HG02623 (cell line): ENCODE data around the gene PRR7.

Experiments used
- ATAC-seq: cut with Tn5 transposase; IDR thresholded peaks from one replicate; pipeline ENCODE4 v1.9.1; 2021; ENCODE audit warnings: moderate library complexity; ENCODE audit not compliant: unreplicated experiment

Gene PRR7

DNA sequence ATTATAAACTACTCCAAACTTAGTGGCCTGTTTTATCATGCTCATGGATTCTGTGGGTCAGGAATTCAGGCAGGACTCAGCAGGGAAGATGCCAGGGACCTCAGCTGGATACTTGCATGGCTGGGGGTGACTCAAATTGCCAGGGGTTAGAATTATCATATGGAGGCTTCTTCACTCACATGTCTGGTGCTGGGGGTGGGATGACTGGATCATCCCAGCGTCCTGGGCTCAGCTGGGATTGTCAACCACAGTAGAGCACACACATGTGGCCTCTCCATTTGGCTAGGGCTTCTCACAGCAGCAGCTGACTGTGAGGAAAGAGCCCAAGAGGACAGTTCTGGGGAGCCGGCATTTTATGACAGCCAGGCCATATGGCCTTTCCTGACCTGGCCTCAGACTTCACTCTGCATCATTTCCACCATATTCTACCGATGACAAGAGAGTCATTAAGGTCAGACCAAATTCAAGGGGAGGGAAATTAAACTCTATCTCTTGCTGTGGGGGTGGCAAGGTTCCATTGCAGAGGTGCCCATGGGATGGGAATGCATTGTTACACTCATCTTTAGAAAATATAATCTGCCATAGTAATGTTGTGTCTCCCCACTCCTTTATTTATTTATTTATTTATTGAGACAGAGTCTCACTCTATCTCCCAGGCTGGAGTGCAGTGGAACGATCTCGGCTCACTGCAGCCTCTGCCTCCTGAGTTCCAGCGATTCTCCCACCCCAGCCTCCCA, 25.4 kb upstream of the PRR7 start:
- no peak for ATAC-seq

DNA sequence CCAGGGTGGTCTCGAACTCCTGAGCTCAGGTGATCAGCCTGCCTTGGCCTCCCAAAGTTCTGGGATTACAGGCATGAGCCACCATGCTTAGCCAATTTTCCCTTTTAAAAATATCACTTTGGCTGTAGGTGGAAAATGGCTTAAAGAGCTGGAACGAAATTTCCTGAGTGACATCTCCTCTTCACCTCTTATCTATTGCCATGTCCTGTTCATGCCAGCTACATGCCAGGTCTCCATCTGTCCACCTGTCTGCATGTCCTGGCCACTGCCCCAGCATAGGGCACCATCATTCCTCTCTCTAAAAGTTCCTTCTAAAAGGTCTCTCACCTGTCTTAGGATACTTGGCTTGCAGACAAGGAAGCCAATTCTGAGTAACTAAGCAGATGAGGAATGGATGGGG, 22.9 kb upstream of the PRR7 start:
- ATAC-seq: no peak

DNA sequence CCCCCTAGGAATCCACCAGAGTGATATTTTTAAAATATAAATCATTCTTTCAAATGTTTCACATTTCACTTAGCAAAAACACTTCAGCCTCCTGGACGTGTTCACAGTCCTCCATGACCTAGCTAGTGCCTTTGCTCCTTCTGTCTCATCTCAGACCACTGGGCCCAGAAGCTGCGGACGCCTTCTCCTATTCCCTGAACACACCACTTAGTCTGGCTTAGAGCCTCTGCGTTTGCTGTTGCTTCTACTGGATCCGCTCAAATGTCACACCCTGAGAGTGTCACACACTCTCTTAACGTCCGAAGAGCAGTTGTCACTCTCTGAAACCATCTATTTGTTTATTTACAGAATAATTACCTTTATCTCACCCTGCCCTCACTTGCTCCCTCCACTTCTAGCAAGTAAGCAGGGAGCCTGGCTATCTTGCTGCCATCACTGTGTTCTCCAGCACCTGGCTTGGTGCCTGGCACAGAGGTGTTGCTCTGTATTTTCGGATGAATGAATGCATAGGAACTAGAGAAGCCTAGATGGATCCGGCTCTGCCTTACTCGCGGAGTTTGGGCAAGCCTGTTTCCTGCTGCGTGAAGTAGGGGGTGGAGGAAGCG, 21.3 kb upstream of the PRR7 start:
- ATAC-seq: no peak

DNA sequence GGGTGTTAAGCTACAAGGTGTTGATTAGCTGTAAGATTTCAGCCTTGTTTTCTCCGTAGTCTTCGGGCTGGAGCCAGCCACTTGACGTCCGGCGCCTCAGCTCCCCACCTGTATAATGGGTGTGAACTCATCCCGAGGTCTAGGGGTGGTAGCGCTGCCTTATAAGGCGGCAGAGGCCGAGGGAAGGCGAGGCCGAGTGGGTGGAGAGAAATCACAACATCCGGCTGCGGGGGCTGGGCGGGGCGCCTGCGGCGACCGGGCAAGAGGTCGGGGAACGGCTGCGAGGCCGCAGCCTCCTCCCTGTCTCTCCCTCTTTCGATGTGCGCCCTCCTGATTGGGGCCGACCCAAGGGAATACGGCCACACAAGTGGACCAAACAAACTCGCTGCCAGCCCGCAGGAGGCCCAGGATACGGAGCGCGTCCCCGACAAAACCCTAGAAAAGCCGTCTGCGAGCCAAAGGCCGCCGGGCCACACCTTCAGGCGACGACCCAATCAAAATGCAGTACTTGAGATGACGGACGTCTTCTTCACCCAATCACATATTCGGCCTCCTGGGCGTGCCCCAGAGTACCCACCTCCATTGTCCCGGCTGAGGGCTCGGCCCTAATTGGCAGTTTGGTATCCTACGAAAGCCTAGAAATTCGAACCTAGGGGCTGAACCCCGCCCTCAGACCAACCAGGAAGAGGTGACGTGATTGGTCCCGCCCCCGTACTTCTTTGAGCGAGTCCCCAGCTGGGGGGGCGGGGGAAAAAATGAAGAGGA, 20.6 kb upstream of the PRR7 start:
- peak; percentile 73 for ATAC-seq

DNA sequence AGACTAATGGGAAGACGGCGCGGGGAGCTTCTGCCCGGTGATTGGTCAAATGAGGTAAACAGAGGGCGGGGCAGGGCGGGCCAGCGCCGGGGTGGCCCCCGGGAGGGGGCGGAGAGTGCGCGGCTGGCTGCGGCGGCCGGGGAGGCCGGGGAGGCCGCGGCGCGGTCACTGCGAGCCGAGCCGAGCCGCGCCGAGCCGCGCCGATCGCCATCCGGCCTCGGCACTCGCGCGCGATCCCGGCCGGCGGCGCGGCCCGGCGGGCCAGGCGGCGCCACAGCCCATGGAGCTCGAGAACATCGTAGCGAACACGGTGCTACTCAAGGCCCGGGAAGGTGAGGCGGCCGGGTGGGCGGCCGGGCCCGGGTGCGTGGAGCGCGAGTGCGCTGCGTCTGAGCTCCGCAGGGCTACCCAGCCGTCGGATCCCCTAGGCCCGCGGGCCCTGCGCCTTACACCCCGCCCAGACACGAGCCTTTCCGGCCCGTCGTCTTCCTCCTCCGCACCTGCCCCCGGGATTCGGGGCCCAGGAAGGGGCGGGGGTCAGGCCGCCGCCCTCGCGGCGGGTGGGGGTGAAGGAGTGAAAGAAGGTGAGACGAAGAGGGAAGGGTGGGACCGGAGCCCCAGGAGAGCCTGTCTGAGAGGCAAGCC, 19.9 kb upstream of the PRR7 start, which contains the start of gene GRK6:
Gene GRK6, plus strand, starts transcription at position 111 of the 645 bp plus-strand sequence. Its CDS starts 170 bp downstream, at position 281.
- peak; percentile 4 for ATAC-seq

DNA sequence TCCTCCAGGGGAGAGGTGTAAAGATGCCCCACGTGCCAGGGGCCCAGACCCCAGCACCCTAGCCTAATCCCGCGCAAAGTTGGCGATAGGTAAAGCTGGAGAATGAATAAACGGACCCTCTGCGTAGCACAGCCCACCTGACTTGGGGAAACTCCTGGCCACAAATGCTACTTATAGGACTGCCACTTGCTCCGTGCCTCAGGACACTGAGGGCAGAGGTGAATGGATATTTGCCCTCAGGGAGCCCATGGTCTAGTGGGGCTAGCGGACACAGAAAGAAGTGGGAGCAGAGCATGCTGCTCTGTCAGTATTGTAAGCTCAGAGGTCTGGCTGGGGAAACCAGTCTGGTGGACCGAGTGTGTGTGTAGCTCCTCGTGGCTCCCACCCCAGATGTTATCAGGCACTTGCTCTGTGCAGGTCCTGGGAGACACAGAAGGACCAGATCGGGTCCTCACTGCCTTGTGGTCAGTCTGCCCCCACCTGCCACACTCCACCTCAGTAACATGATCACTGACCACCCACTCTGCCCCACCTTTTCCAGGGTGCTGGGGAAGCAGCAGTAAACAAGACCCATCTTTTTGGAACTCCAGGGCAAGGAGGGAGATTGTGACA, 19.3 kb upstream of the PRR7 start:
- ATAC-seq: no peak

DNA sequence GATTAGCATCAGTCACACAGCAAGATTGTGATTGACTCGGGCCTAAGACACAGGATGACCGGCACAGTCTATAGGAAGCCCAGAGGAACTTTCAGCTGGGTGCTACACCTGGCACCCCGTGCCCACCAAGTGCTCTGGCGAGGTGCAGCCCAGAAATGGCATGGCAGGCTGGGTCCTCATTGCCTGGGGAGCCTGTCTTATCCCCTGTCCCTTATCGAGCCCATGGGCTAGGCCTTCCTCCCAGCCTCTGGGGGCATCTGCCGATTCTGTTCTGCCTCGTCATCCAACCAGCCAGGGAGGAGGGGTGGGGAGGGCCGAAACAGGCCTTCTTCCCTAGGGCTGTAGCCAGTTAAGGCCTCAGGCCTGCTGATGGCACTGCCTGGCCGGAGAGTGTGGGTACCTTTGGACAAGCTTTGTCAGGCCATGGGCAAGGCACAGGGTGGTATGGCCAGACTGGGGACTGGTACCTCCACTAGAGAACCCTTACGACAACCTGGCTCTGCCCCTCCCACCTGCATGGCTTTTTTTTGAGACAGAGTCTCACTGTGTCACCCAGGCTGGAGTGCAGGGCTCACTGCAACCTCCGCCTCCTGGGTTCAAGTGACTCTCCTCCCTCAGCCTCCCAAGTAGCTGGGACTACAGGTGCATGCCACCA, 18.6 kb upstream of the PRR7 start:
- no peak for ATAC-seq

DNA sequence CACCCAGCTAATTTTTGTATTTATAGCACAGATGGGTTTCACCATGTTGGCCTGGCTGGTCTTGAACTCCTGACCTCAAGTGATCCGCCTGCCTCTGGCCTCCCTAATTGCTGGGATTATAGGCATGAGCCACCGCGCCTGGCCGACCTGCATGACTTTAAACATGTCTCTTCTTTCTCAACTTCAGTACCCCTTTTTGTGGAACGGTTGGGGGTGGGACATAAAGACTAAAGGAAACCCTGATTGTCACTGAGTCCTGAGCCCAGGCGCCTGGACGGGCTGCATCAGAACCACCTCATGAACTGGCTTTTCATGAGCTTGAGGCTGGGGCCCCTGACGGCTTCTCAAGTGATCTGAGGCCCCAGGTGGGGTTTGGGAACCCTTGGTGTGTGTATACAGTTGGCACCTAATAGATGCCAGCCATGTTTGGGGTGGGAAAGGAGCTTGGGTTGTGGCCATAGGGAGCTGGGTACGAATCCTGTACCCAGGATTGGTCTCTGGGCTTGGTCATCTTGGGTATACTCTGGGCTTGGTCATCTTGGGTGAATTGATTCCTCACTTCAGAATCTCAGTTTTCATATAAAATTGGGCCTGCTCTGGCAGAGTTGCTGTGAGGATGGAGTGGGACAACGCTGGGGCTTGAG, 17.9 kb upstream of the PRR7 start:
- ATAC-seq: no peak

DNA sequence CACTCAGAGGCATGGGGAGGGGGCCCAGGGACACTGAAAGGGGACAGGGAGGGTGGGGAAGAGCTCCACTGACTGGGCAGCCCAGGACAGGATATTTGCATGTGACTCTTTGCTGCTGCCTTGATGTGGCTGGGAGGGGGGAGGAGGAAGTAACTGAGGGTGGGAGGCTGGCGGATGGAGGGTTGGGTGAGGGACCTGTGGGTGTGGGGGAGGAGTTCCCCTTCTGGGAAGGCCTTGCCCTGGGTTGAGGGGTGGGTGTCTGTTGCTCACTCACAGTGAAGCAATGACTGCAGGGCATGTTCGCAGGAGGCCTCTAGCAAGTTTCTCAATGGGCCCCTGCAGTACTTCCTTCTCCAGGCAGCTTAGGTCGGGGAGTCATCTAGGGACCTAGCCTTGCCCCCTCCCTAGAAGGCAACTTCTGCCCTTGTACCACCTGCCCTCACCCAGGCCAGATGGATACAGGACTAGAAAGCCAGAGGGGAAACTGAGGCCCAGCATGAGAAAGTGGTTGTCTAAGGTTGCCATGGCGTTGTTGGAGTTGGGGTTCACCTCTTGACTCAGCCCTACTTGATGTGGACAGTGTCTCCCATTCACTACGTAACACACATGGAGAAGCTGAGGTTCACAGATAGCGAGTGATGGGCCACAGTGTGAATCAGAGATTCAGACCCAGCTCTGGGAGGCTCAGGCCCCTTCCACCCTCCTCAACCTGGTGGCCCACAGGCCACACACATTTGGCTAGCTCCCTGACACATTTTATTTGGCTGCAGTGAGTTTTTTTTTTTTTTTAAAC, 17.2 kb upstream of the PRR7 start:
- no peak for ATAC-seq

DNA sequence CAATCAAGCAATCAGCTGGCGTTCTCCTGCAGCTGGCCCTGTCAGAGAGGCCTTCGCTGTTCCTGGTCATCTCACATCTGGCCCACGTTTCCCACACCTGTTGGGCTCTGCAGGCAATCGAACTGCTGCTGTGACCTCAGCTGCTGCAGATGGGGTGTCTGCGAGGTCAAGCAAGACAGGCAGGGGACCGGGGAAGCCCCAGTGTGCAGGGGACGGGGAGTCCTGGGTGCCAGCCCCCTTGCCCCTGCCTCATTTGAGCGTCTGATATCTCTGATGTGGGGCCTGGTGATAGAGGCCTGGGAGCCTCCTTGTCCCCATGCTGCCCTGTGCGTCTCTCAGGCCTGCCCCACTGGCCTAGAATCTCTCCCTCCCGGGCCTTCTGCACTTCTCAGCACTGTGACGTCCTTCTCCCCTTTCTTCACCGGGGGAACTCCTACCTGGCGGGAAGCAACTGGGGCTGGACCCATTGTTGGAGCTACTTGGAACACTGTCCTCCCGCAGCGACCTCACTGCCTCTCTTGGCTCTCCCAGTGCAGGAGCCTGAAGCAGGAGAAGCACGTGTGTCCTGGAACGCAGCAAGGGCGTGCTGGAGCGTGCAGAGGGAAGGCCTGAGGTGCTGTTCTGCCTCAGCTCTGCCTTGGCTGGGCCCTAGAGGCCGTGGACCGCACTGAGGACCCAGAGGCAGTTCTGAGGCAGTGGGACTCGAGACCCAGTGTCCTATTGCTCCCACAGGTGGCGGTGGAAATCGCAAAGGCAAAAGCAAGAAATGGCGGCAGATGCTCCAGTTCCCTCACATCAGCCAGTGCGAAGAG, 16.3 kb upstream of the PRR7 start:
- ATAC-seq: no peak

DNA sequence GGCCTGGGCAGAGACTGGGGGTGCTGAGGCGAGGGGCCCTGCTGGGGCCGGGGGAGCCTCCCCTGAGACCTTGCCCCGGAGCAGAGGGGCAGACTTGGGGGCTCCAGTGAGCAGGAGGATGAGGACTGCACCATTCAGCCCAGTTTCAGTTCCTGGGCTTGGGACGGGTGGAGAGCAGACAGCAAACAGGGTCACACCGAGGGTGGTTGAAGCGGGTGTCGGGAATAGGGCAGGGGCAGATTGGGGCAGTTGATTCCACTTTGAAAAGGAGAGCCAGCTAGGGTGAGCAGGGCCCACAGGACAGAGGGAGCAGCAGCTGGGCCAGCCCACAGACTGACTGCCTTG, 15.7 kb upstream of the PRR7 start:
- ATAC-seq: no peak

DNA sequence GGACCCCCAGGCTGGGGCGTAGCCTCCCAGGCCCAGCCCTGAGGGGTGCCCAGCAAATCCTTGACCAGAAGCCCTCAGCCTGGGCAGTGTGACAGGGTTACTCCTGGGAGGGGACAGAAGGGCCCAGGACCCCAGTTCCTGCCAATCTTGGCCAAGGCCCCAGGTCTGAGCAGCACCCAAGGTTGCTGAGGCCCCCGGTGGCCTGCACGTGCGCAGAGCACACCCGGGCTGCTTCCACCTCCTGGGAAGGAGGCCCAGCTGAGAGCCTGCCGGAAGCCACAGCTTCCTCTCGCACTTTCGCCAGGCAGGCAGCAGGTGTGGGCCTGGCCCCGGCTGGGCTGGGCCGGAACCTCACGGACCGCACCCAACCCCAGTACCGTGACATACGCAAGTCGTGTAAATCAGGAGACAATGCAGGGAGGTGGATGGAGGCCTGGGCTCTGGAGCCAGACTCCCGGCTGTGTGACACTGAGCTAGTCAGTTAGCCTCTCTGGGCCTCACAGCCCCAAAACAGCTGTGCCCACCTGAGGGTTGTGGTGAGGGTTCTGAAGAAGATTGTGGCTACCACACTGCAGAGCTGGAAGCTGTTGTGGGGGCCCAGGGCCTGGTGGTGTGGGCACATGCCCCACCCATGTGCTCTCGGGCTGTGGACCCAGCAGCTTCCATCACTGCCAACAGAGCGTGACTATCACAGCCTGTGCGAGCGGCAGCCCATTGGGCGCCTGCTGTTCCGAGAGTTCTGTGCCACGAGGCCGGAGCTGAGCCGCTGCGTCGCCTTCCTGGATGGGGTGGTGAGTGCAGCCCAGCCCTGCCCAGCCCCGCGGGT, 15.1 kb upstream of the PRR7 start:
- ATAC-seq: peak; percentile 36

DNA sequence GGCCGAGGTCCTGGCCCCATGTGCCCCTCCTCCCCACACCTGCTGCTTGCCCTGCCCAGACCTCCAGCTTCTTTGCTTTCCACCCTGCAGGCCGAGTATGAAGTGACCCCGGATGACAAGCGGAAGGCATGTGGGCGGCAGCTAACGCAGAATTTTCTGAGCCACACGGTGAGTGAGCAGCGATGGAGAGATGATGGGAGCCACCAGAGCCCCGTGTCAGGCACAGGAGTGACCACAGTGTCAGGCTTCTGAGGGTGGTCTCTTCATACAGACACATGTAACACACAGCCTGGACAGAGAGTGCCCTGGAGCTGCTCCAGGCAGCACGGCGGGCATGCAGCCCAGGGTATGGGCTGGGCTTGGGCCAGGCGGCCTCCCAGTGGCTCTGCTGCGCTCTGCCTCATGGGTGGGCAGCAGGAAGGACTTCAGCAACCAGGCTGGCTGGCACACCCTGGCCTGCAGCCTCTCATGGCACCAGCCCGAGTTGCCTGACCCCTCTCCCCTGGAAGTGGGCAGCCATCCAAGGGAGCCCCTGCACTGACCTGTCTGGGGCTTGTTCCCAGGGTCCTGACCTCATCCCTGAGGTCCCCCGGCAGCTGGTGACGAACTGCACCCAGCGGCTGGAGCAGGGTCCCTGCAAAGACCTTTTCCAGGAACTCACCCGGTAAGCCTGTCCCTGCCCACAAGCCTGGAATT, 14.3 kb upstream of the PRR7 start:
- ATAC-seq: no peak

DNA sequence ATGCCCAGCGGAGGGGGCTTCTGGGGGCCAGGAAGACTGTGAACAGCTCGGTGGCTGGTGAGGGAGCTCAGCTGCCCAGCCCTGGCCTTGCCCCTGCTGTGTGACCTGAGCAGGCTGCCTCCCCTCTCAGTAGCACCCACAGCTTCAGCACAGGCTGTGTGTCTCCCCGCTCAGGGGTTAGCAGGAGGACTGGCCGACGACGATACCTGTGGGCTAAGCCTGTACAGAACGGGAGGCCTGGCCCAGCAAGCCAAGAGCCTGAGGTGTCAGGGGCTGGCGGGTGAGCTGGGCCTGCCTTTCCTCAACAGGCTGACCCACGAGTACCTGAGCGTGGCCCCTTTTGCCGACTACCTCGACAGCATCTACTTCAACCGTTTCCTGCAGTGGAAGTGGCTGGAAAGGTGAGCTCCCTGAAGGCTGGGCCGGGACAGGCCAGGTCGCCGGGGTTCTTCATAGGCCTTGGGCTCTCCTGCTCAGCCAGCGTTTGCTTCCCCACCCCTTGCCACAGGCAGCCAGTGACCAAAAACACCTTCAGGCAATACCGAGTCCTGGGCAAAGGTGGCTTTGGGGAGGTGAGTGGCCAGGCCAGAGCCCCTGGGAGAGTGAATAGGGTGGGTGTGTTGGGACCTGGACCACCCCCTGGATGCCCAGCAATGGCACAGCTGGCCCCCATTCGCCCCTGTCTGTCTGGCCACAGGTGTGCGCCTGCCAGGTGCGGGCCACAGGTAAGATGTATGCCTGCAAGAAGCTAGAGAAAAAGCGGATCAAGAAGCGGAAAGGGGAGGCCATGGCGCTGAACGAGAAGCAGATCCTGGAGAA, 13.6 kb upstream of the PRR7 start:
- ATAC-seq: no peak

DNA sequence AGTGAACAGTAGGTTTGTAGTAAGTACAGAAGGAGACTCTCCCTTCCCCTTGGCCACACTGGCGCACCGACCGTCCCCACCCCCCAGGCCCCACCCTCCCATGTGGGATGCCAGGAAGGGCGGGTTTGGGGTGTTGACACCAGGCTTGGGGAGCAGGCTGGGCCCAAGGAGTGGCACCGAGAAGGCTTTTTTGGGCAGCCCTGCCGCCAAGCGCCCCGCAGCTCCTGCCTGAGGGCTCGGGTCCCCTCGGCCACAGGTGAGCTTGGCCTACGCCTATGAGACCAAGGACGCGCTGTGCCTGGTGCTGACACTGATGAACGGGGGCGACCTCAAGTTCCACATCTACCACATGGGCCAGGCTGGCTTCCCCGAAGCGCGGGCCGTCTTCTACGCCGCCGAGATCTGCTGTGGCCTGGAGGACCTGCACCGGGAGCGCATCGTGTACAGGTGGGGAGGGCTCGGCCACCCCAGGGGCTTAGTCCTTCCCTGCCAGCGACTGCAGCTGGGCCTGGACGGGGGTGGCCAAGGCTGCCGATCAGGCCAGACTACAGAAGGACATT, 12.9 kb upstream of the PRR7 start:
- ATAC-seq: no peak

DNA sequence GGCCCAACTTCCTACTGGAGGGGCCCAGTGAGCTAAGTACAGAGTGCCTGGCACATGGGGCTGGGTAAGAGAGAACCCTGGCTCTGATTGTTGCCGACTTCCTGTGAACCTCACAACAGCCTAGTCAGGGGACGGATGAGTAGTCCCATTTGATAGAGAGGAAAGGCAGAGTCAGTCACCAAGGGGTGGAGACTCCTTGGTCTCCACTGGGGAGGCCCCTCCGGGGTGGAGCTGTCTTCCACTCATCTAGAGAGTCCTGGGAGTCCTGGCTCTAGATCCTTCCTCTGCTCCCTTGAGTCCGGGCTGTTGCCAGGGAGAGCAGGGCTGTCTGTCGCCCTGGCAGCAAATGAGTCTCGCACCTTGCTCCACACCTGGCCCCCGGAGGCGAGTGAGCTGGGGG, 12.2 kb upstream of the PRR7 start:
- no peak for ATAC-seq
